SH-SY5Y (cell line): Measurements from ENCODE around the gene IGF1R.
A peak's percentile ranks its signal among the peaks of the same experiment; 100 is the strongest.

Experiments used
- GATA2 ChIP-seq: IDR thresholded peaks from 2 replicates; pipeline ENCODE4 v1.6.1; 2011; ENCODE audit warnings: mild to moderate bottlenecking, low read depth, low read length
- GATA3 ChIP-seq: IDR thresholded peaks from 2 replicates; pipeline ENCODE4 v1.6.1; 2011; ENCODE audit warnings: low read depth, mild to moderate bottlenecking, low read length, moderate library complexity

IGF1R gene

DNA sequence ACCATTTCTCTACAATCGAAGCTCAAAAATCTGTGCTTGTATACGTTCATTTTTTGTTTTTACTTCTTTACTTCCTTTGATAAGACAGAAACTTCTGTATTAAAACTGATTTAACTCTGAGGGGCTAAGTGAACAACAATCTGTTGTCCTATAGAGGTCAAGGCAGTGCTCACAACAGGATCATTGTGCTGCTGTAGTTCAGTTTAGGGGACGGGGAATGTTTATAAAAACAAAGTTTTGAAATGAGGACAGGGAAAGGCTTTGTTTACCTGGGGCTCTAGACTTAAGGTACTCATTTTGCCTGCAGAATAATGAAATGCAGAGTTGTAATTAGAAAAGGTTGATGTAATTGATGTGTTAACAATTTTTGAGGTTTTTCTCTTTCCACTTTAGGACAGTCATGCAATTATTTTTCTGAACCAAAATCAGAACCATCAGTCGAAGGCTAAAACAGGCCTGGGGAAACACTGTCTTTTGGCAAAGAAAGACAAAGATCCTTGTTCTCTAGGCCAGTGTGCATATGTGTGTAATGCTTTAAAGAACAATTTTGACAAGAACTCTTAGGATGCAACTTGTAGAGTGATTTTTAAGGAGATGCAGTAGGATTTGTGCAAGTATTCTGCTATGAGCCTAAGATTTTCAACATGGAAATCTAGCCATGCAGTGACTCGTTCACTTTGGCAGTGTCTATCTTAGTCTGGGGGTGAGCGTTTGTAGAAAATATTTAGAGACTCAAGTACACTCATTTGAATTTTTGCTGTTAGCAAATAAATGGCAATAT, 194.0 kb downstream of the IGF1R start:
- TF ChIP-seq GATA2 (no peak), GATA3 (no peak)

GRCh38 chr15:98842973-98843285, 194.6 kb downstream of the IGF1R start:
- TF ChIP-seq GATA2 (no peak), GATA3 (no peak)

DNA sequence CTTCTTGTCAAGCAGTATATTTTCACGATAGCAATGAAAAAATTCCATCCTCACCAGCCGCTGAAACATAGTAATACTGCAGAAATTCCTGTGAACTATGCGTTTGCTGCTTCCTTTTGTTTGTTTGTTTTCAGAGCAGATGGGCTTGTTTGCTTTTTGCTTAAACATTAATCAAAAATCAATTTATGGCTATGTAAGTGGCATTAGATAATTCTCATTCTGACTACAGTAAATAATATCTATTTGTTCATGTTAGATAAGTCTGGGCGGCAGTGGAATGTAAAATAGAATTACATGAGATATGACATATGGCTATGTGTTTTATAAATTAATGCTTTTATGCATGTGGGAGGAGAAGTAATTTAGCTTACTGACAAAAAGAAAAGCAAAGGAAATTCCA, 195.5 kb downstream of the IGF1R start:
- no peak for TF ChIP-seq GATA3
- no peak for TF ChIP-seq GATA2

- TF ChIP-seq GATA3 (no peak), GATA2 (no peak)
Observed at GRCh38 chr15:98844261-98844660, 195.9 kb downstream of the IGF1R start.

DNA sequence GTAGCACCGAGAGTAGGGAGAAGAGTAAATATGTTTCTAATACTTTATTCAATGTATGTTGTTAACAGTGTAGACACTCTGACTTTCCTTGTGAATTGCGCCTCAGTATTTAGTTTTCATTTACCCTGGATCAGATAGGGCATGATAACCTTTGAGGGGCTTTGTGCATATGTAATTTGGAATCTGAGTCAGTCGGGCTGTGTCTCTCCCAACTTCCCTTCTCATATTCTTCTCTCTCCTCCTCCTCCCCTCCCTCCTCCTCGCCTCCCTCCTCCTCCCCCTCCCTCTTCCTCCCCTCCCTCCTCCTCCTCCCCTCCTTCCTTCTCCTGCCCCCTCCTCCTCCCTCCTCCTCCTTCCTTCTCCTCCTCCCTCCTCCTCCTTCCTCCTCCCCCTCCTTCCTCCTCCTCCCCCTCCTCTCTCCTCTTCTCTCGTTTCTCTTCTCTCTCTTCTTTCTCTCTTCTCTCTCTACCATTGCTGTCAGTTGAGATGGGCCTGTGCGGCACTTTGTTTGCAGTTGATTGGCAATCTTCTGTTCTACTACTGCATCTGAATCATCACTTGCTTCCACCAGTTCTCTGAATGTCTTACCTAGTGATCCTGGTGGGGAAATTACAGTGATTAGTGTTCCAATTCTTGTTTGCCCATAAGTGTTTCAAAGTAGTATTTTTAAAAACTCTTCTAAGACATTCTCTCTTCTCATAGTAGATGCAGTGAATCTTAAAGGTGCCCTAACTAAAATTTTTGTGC, 197.0 kb downstream of the IGF1R start:
- no peak for TF ChIP-seq GATA3
- TF ChIP-seq GATA2 = no peak

DNA sequence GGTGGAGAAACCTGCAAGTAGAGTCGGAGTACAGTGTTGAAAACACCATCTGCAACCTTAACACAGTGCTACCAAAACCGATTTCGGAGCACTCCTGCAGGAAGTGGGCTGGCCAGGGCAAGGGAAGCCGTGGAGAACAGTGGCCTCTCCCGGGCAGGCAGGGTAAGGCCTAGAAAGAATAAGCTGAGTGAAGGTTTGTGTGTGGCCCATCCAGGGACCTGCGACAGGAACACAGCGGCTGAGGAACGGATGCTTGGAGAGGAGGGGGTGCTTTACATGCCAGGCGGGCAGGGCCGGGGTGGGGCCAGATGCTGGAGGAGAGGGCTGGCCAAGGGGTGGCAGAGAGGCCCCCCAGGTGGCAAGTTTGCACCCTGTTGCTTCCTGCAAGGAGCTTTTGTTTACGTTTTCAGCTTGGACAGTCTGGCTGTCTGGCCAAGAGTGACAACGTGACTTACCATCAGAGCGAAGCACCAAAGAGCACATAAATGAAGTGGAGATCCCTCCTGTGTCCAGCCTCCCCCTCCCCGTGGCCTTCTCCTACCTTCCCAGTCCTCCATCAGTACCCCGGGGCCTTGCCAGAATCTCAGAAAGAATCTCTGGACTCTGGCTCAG, 202.7 kb downstream of the IGF1R start:
- no peak for TF ChIP-seq GATA2
- TF ChIP-seq GATA3 = no peak

GRCh38 chr15:98853161-98853560, 204.8 kb downstream of the IGF1R start:
- TF ChIP-seq GATA2 (peak; percentile 33; the same call in 1 of the 2 replicates), GATA3 (no peak)

DNA sequence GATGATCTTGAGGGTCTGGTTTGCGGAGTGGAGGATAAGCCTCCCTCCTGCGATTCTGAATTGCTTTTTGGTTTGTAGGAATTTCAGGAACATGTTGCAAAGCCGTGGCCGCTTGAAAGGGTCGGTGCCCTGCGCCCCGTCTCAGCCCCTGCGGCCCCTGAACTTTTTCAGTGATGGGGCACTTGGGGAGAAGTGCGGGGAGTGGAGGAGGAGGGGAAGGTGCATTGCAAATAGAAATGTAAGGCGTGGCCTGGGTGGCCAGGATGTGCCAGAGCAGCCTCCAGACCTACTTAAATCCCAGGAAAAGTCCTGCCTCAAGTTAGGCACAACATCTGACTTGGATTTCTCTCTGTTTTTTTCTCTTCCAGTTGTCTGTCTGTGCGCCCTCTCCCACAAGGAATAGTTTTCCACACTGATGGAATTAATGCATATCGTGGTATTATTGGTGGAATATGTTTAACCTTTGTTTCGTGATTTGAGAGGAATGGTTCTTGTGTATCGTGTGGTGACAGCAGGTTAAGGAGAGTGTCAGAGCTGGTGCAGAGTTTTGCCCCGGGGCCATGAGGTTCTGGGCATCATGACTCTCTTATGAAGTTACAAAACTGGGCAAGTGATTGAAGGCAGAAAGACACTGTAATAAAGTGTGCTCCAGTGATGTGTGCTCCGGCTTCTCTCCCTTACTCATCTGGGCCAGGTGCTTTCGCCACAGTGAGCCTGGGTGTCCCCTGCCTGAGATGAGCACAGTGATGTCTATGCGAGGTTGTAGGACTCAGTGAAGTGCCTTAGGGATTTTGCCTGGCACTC, 205.5 kb downstream of the IGF1R start:
- TF ChIP-seq GATA2 (no peak), GATA3 (no peak)

- TF ChIP-seq GATA3 = no peak
- no peak for TF ChIP-seq GATA2
Observed at GRCh38 chr15:98854496-98854895, 206.2 kb downstream of the IGF1R start.

GRCh38 chr15:98855067-98855814, 206.9 kb downstream of the IGF1R start:
- TF ChIP-seq GATA3 (peak; percentile 68), GATA2 (peak; percentile 62)

GRCh38 chr15:98855815-98856531, 207.6 kb downstream of the IGF1R start:
- no peak for TF ChIP-seq GATA2

DNA sequence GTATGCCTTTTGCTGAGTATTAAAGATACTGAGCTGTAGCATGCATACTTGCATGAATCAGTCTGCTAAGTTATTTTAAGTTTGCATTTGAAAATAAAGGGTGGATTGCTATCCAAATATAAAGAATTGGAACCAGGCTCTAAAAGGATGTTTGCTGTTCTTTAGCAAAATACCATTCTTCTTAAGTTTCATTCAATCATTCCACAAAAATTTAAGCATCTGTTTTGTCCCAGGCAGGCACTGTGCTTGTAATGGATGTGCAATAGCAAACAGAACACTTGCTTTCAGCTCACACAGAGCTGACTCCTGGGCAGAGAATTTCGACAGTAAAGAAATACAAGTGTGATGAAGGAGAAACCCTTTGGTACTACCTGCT, 208.2 kb downstream of the IGF1R start:
- TF ChIP-seq GATA2 (no peak), GATA3 (no peak)

- TF ChIP-seq GATA2 = no peak
- no peak for TF ChIP-seq GATA3
Observed at GRCh38 chr15:98858610-98859023, 210.3 kb downstream of the IGF1R start.
